GM18873 (cell line): Measurements from ENCODE around the gene TEX26.
"Not testable (repeated sequence)": the region's sequence is repeated elsewhere in the genome, so short reads cannot be mapped to it uniquely, and the experiment has no call there.

Source experiments
- ATAC-seq: cut with Tn5 transposase; IDR thresholded peaks from one replicate; pipeline ENCODE4 v1.9.1; 2021; ENCODE audit warnings: mild to moderate bottlenecking, moderate library complexity, moderate number of reproducible peaks; ENCODE audit not compliant: unreplicated experiment, low FRiP score

TEX26 gene

GRCh38 chr13:30918662-30919405 lies 13.6 kb upstream of the TEX26 start:
- no peak for ATAC-seq

- no peak for ATAC-seq
Measured at GRCh38 chr13:30920162-30920909, 12.1 kb upstream of the TEX26 start.

GRCh38 chr13:30923418-30923817 lies 9.0 kb upstream of the TEX26 start:
- ATAC-seq: no peak

GRCh38 chr13:30924721-30925120 lies 7.7 kb upstream of the TEX26 start:
- ATAC-seq: no peak

GRCh38 chr13:30925429-30925828 lies 7.0 kb upstream of the TEX26 start:
- no peak for ATAC-seq

DNA sequence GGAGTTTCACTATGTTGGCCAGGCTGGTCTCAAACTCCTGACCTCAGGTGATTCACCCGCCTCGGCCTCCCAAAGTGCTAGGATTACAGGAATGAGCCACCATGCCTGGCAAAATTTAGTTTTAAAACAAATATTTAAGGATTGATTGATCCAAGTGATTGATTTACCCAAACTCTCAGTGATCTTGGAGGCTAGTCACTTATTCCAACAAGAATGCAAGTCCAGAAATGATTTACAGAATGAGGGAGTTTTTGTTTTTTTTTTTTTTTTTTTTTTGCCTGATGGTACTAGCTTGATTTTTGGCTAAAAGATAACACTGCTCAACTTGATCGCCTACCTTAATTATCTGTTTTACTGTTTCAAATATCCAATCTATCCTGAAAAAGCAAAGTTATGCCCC lies 5.7 kb upstream of the TEX26 start:
- no peak for ATAC-seq

DNA sequence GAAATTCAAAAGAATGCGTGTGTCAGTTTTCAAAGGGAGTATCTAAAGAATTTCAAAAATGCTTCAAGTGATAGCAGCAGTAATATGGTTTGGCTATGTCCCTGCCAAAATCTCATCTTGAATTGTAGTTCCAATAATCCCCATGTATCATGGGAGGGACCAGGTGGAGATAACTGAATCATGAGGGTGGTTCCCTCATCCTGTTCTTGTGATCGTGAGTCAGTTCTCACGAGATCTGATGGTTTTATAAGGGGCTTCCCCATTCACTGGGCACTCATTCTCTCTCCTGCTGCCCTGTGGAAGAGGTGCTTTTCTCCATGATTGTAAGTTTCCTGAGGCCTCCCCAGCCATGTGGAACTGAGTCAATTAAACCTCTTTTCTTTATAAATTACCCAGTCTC lies 5.3 kb upstream of the TEX26 start:
- not testable (repeated sequence) for ATAC-seq

GRCh38 chr13:30927595-30927994 lies 4.9 kb upstream of the TEX26 start:
- no peak for ATAC-seq

GRCh38 chr13:30928978-30929377 lies 3.5 kb upstream of the TEX26 start:
- no peak for ATAC-seq

DNA sequence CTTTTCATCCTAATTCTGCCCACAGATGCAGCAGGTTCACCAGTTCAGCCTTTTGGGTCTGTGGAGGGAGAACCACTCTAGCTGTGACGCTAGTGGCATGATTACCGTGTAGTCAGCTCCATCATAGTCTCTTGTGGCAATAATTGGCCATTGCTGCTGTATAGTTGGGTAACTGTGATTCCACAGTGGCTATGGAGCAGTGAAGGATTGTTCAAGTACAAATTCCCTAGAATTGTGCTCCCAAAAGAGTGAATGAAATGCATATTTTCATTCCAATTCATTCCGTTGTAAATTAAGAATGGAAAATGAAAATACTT lies 856 bp downstream of the TEX26 start:
- ATAC-seq: no peak

DNA sequence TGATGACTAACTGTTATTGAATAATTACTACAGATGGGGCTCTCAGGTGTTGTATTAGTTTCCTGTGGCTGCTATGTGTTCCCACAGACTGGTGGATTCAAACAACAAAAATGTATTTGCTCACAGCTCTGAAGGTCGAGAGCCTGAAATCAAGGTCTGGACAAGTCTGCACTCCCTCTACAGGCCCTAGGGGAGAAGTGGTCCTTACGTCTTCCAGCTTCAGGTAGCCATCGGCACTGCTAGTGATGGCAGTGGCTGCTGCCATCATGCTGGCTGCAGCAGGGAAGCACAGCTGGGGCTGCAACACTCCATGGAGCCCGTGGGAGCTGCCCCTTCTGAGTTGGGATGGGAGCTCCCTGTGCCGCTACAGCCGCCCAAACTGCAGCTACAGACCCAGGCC lies 1.9 kb downstream of the TEX26 start:
- ATAC-seq: no peak

GRCh38 chr13:30934803-30935202 lies 2.3 kb downstream of the TEX26 start:
- no peak for ATAC-seq

GRCh38 chr13:30936971-30937370 lies 4.5 kb downstream of the TEX26 start:
- ATAC-seq: no peak

DNA sequence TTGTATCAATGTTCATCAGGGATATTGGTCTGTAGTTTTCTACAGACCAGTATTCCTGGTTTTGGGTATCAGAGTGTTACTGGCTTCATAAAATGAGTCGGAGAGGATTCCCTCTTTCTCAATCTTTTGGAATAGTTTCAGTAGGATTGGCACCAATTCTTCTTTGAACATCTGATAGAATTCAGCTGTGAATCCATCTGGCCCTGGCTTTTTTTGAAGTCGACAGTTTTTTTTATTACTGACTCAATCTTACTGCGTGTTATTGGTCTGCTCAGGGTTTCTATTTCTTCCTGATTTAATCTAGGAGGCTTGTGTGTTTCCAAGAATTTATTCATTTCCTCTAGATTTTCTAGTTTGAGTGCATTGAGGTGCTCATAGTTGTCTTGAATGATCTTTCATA lies 11.4 kb downstream of the TEX26 start:
- ATAC-seq: no peak

DNA sequence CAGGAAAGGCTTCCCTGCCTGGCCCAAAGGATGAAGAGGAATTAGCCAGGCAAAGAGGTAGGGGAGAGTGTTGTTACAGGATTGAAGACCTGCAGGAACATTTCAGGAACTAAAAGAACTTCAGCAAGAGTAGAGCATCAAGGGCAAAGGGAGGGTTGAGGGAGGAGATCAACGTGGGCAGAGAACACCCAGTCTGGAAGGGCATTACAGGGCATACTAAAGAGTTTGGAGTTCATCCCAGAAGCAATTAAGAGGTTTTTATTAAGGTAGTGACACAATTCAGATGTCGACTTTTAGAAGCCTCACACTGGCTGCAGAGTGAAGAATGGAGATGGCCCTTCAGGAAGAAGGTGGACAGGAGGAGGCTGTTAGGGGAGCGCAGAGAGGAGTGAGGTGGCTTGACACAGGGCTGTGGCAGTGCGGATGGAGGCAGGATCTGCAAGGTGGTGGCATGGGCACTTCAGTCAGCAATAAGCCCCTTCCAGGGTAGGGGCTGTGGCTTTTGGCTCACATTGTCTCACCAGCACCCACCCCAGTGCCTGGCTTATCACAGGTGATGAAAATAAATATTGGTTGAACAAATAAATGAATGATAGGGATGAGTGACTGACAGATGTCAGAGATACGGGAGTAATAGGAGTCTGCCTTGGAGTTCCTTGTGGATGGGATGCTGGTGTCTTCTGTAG lies 24.9 kb downstream of the TEX26 start:
- ATAC-seq: no peak

- ATAC-seq: no peak
Measured at GRCh38 chr13:30959678-30960077, 27.2 kb downstream of the TEX26 start.

DNA sequence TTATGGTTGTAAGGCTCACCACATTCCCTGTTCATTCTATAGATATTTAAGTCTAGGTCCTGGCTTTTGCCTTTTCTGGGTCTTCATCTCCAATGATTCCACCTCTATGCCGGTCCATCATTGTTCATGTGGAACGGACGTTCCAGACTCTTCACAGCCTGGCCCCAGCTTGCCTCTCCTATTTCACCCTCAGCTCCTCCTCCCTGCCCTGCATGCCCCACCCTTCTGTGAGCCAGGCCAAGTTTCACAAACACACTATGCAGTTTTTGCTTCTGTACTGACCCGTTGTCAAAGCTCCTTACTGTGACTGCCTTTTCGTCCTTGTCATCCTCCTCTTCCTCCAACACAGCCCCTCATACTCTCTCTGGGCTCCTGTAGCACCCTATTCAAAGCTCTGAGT lies 31.3 kb downstream of the TEX26 start:
- no peak for ATAC-seq

- ATAC-seq: no peak
Measured at GRCh38 chr13:30965380-30965779, 32.9 kb downstream of the TEX26 start.

DNA sequence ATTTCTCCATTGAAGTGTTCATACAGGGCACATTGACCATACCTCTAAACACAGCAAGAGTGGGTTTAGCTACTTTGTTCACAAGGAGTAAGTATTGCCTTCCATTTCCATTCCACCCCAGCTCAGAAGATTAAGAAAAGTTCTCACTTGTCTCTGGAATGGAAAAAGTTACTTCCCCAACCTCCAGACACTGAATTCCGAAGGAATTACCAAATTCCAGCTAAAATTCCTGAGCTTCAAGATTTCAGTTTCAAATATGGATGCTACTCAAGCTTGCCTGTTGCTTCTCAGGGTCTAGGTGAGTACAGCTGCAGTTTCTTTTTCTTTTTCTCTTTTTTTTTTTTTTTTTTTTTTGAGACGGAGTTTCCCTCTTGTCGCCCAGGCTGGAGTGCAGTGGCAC lies 33.6 kb downstream of the TEX26 start:
- ATAC-seq: no peak

GRCh38 chr13:30968846-30969245 lies 36.4 kb downstream of the TEX26 start:
- ATAC-seq: no peak

- ATAC-seq: no peak
Measured at GRCh38 chr13:30971575-30971974, 39.1 kb downstream of the TEX26 start.
